H1 (cell line): ENCODE data around the gene CAMK2A. TPM values are rescaled to one million over a fixed set of nuclear protein-coding genes. Genes with fewer than 3 reads are reported as not detected.
A peak's percentile ranks its signal among the peaks of the same experiment; 100 is the strongest.

ENCODE experiments used
- CTCF ChIA-PET: fragments of 300-600 bp; sonication (Branson Sonifier 250); formaldehyde crosslinking; loops from one replicate; lab custom pipeline; 2021; ENCODE audit not compliant: partially characterized antibody; lab: Charles Lee
- POLR2A ChIA-PET: fragments of 300-600 bp; sonication (Branson Sonifier 250); formaldehyde crosslinking; loops from one replicate; lab custom pipeline; 2021; ENCODE audit warnings: inconsistent platforms; ENCODE audit not compliant: partially characterized antibody; lab: Charles Lee
- DNase-seq, 2 experiments: peaks; one replicate each; pipeline versions ENCODE4 v3.0.0 to v3.0.0-alpha.2; 2010 to 2022; ENCODE audit warnings: low spot score in 2 of 2, low read depth in 1 of 2, mixed read lengths in 1 of 2
- FAIRE-seq: peaks from 2 replicates; lab custom pipeline; 2011; peaks lifted over from hg19 to GRCh38; lab: Jason Lieb, UNC
- H2AFZ ChIP-seq: 2 replicates; pipeline ENCODE4 v1.8.1; 2012; ENCODE audit warnings: low read length, inconsistent platforms
- H2AK5ac ChIP-seq: 2 replicates; pipeline ENCODE4 v1.6.1; 2013; ENCODE audit warnings: low read depth, low read length
- H2BK120ac ChIP-seq: replicated peaks from 2 replicates; pipeline ENCODE3; 2013; ENCODE audit warnings: low read depth, low read length, inconsistent platforms
- H2BK12ac ChIP-seq: 2 replicates; pipeline ENCODE4 v1.6.1; 2013; ENCODE audit warnings: low read depth, low read length
- H2BK15ac ChIP-seq: 2 replicates; pipeline ENCODE4 v1.6.1; 2013; ENCODE audit warnings: low read length
- H2BK20ac ChIP-seq: 2 replicates; pipeline ENCODE4 v1.6.1; 2013; ENCODE audit warnings: low read length
- H2BK5ac ChIP-seq: 2 replicates; pipeline ENCODE4 v1.6.1; 2013; ENCODE audit warnings: low read depth, low read length
- H3K14ac ChIP-seq: 2 replicates; pipeline ENCODE4 v1.6.1; 2013; ENCODE audit warnings: inconsistent platforms; ENCODE audit not compliant: insufficient read length
- H3K18ac ChIP-seq: 2 replicates; pipeline ENCODE4 v1.6.1; 2013; ENCODE audit warnings: low read length; ENCODE audit errors: extremely low read depth
- H3K23ac ChIP-seq: 2 replicates; pipeline ENCODE4 v1.6.1; 2013; ENCODE audit warnings: inconsistent platforms; ENCODE audit not compliant: insufficient read length
- H3K23me2 ChIP-seq: 2 replicates; pipeline ENCODE4 v1.6.1; 2013; ENCODE audit warnings: low read depth, low read length
- H3K27ac ChIP-seq: 2 replicates; pipeline ENCODE4 v1.6.1; 2011; ENCODE audit warnings: low read depth, low read length, inconsistent platforms
- H3K27me3 ChIP-seq, 4 experiments: replicated peaks in 1 of 4; 1 replicate in 1 of 4; 2 replicates in 3 of 4; pipeline versions ENCODE4 v1.6.1 to v1.8.1; 2011 to 2013; ENCODE audit warnings: low read length in 3 of 4, mild to moderate bottlenecking in 3 of 4, inconsistent platforms in 2 of 4, mixed read lengths in 2 of 4, moderate library complexity in 1 of 4; ENCODE audit not compliant: control insufficient read depth in 3 of 4, insufficient read depth in 3 of 4; ENCODE audit errors: extremely low read depth in 1 of 4
- H3K36me3 ChIP-seq, 4 experiments: 2 replicates each; pipeline versions ENCODE4 v1.6.1 to v1.8.1; 2011 to 2013; ENCODE audit warnings: mild to moderate bottlenecking in 4 of 4, low read length in 3 of 4, moderate library complexity in 2 of 4, control low read depth in 1 of 4, inconsistent platforms in 1 of 4; ENCODE audit not compliant: insufficient read depth in 4 of 4, control insufficient read depth in 2 of 4
- H3K4ac ChIP-seq: replicated peaks from 2 replicates; pipeline ENCODE3; 2013; ENCODE audit warnings: low read length, low read depth, mixed read lengths, inconsistent platforms; ENCODE audit not compliant: insufficient read length
- H3K4me1 ChIP-seq, 4 experiments: replicated peaks in 1 of 4; 1 replicate in 1 of 4; 2 replicates in 3 of 4; pipeline versions ENCODE4 v1.6.1 to v1.8.1; 2011 to 2013; ENCODE audit warnings: low read length in 3 of 4, inconsistent platforms in 2 of 4, mixed read lengths in 1 of 4; ENCODE audit not compliant: insufficient read depth in 4 of 4, control insufficient read depth in 3 of 4
- H3K4me2 ChIP-seq, 2 experiments: 2 replicates each; pipeline versions ENCODE4 v1.6.1 to v1.8.1; 2011 to 2013; ENCODE audit warnings: low read depth in 2 of 2, low read length in 2 of 2, control low read depth in 1 of 2, inconsistent platforms in 1 of 2, mild to moderate bottlenecking in 1 of 2; ENCODE audit not compliant: insufficient read depth in 1 of 2
- H3K4me3 ChIP-seq, 4 experiments: fragments of 200-600, 300-600 bp in 1 of 4; sonication (generic), shearing (Covaris generic), sonication (Bioruptor Twin) in 1 of 4; 2 replicates each; pipeline versions ENCODE4 v1.5.1 to v1.8.1; 2011 to 2016; ENCODE audit warnings: low read length in 4 of 4, low read depth in 3 of 4, control low read depth in 2 of 4, inconsistent platforms in 2 of 4, mild to moderate bottlenecking in 2 of 4, mixed read lengths in 1 of 4, moderate library complexity in 1 of 4; ENCODE audit not compliant: insufficient read depth in 2 of 4; ENCODE audit errors: extremely low read depth in 1 of 4
- H3K56ac ChIP-seq: replicated peaks from 2 replicates; pipeline ENCODE3; 2013; ENCODE audit warnings: low read depth, mild to moderate bottlenecking, mixed read lengths, low read length, inconsistent platforms; ENCODE audit not compliant: insufficient read length
- H3K79me1 ChIP-seq: 2 replicates; pipeline ENCODE4 v1.6.1; 2013; ENCODE audit warnings: low read depth, low read length, control low read depth
- H3K79me2 ChIP-seq, 2 experiments: 2 replicates each; pipeline versions ENCODE4 v1.6.1 to v1.8.1; 2012 to 2013; ENCODE audit warnings: low read length in 2 of 2, mild to moderate bottlenecking in 2 of 2, inconsistent platforms in 1 of 2; ENCODE audit not compliant: insufficient read depth in 2 of 2, control insufficient read depth in 1 of 2
- H3K9ac ChIP-seq, 4 experiments: replicated peaks in 1 of 4; 1 replicate in 1 of 4; 2 replicates in 3 of 4; pipeline versions ENCODE4 v1.6.1 to v1.8.1; 2011 to 2013; ENCODE audit warnings: low read depth in 3 of 4, low read length in 3 of 4, control low read depth in 2 of 4, mild to moderate bottlenecking in 2 of 4, moderate library complexity in 2 of 4, inconsistent platforms in 1 of 4; ENCODE audit errors: extremely low read depth in 1 of 4
- H3K9me3 ChIP-seq, 2 experiments: 2 replicates each; pipeline versions ENCODE4 v1.6.1 to v1.8.1; 2012 to 2013; ENCODE audit warnings: mild to moderate bottlenecking in 2 of 2, moderate library complexity in 2 of 2, control low read depth in 1 of 2, inconsistent platforms in 1 of 2, low read depth in 1 of 2, low read length in 1 of 2, mixed read lengths in 1 of 2; ENCODE audit not compliant: insufficient read depth in 2 of 2
- H4K20me1 ChIP-seq, 2 experiments: replicated peaks in 1 of 2; 2 replicates each; pipeline versions ENCODE3 to v1.8.1; 2011 to 2013; ENCODE audit warnings: inconsistent platforms in 2 of 2, low read length in 2 of 2, mild to moderate bottlenecking in 1 of 2; ENCODE audit not compliant: insufficient read depth in 2 of 2, control insufficient read depth in 1 of 2
- H4K5ac ChIP-seq: 2 replicates; pipeline ENCODE4 v1.6.1; 2013; ENCODE audit warnings: low read length, low read depth, mixed read lengths, inconsistent platforms; ENCODE audit not compliant: insufficient read length
- H4K8ac ChIP-seq: 2 replicates; pipeline ENCODE4 v1.8.0; 2013; ENCODE audit warnings: mild to moderate bottlenecking, moderate library complexity, low read length, inconsistent platforms; ENCODE audit not compliant: insufficient read depth; ENCODE audit errors: extremely low read depth
- H4K91ac ChIP-seq: replicated peaks from 2 replicates; pipeline ENCODE3; 2013; ENCODE audit warnings: low read length, mixed read lengths, inconsistent platforms; ENCODE audit not compliant: insufficient read length
- CBX5 ChIP-seq: fragments of 300-800, 300-1000 bp; sonication (generic); IDR thresholded peaks from 2 replicates; pipeline ENCODE4 v1.7.1; 2016; ENCODE audit warnings: antibody characterized with exemption, low read length, low read depth
- EZH2 ChIP-seq: fragments of 200-600 bp; sonication (generic); IDR thresholded peaks from 2 replicates; pipeline ENCODE4 v1.7.1; 2012; ENCODE audit warnings: low read depth, mild to moderate bottlenecking, moderate library complexity, low read length, inconsistent platforms; ENCODE audit not compliant: severe bottlenecking
- GABPA ChIP-seq: IDR thresholded peaks from 2 replicates; pipeline ENCODE4 v1.6.1; 2011; ENCODE audit warnings: mild to moderate bottlenecking, low read length, moderate library complexity, borderline replicate concordance; ENCODE audit not compliant: insufficient read depth
- POLR2AphosphoS5 ChIP-seq: IDR thresholded peaks from 2 replicates; pipeline ENCODE4 v1.6.1; 2011; ENCODE audit warnings: low read depth, low read length
- RAD21 ChIP-seq, 2 experiments: IDR thresholded peaks in 1 of 2; conservative IDR thresholded peaks in 1 of 2; 2 replicates each; pipeline ENCODE4 v1.6.1; 2011; ENCODE audit warnings: low read depth in 2 of 2, low read length in 2 of 2, improper control_type of control experiment in 1 of 2, inconsistent platforms in 1 of 2, mild to moderate bottlenecking in 1 of 2, moderate library complexity in 1 of 2
- TAF1 ChIP-seq: IDR thresholded peaks from 2 replicates; pipeline ENCODE4 v1.6.1; 2011; ENCODE audit warnings: mild to moderate bottlenecking, low read depth, low read length
- WGBS, 2 experiments: shearing (Covaris generic) in 1 of 2; methylation state at CpG; one replicate each; pipeline versions ENCODE4 v1.1.6 to v1.1.7; 2013 to 2015; ENCODE audit warnings: low lambda C conversion rate in 2 of 2, mixed read lengths in 2 of 2, inconsistent platforms in 1 of 2, low coverage in 1 of 2, missing lambda C conversion rate in 1 of 2; ENCODE audit not compliant: insufficient replicate concordance in 2 of 2, insufficient coverage in 1 of 2, insufficient read length in 1 of 2; ENCODE audit errors: extremely low coverage in 1 of 2, missing lambda C conversion rate in 1 of 2; 5-methylcytosine and 5-hydroxymethylcytosine counted together
- polyA plus RNA-seq, 7 experiments: library from polyadenylated mRNA; depleted of rRNA in 3 of 7; stranded (reverse) in 5 of 7; unstranded in 2 of 7; fragments of >200 nt in 5 of 7; fragments of 200-250 nt in 2 of 7; gene quantifications; 1 replicate in 5 of 7; 2 replicates in 1 of 7; 4 replicates in 1 of 7; pipeline versions ENCODE4 v1.2.1 to v1.2.3, GENCODE V29; 2011 to 2013; ENCODE audit warnings: missing spikeins in 2 of 7, mixed read lengths in 2 of 7
- total RNA-seq: library from RNA; stranded (reverse); fragmentation: NEBNext Ultra II Directional; extraction: Animal tissue kit (Norgen Biotek cat#: 25700); gene quantifications from 2 replicates; pipeline ENCODE4 v1.2.1, GENCODE V29; 2021
- TF ChIP-seq, protein P1 (sequence below), 3 experiments: IDR thresholded peaks; 1 replicate in 2 of 3; 2 replicates in 1 of 3; pipeline versions ENCODE4 v1.5.1 to v1.6.1; 2011; ENCODE audit warnings: low read length in 3 of 3, mild to moderate bottlenecking in 3 of 3, inconsistent platforms in 2 of 3, low read depth in 1 of 3, moderate library complexity in 1 of 3; ENCODE audit not compliant: insufficient read depth in 1 of 3; ENCODE audit errors: control extremely low read depth in 1 of 3

The CAMK2A gene
- total and polyA plus RNA-seq, 2 of the 8 experiments (the other 6 are each of a cell fraction or from before 2014, with no cell fraction given): 0.20 to 0.28 TPM

DNA sequence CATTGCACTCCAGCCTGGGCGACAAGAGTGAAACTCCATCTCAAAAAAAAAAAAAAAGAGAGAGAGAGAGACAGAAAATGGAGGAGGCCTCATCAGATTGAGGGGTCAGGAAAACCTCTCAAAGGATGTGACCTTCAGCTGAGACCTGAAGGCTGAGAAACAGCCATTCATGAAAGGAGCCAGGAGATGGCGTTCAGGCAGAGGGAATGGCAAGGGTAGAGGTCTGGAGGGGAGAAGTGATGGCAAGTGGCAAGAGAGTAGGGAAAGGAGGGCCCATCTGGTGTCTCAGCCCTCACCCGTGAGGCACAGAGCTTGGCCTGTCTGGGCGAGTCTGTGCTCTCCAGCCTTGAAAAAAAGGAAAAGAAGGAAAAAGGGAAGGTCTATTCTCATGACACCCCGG lies 17.0 kb downstream of the CAMK2A start:
- Histone ChIP-seq H2BK20ac (no peak overlapping the region), H3K4me2 (no peak overlapping the region), H3K36me3 (no peaks in the 10 kb centered on the region), H2BK15ac (no peak overlapping the region), H4K91ac (no peak overlapping the region), H4K5ac (no peak overlapping the region), H3K27me3 (peaks cover 0 to 2% (median 0%) of the 10 kb centered on the region in 4 experiments; a peak in 1 of 7 replicates), H2AK5ac (no peak overlapping the region), H2BK5ac (no peak overlapping the region), H2AFZ (no peak overlapping the region), H2BK12ac (0 out of 2 replicates have a peak overlapping the region, but pooled peaks have one; percentile 21), H3K4me1 (peaks cover 0 to 12% (median under 1%) of the 10 kb centered on the region in 4 experiments; a peak in 3 of 7 replicates), H3K9me3 (no peaks in the 10 kb centered on the region), H3K4ac (no peak overlapping the region), H3K79me2 (no peaks in the 10 kb centered on the region), H3K9ac (no peak overlapping the region), H3K23me2 (0 out of 2 replicates have a peak, but pooled peaks cover 2% of the 10 kb centered on the region), H4K8ac (no peak overlapping the region), H3K79me1 (no peaks in the 10 kb centered on the region), H3K27ac (no peak overlapping the region), H4K20me1 (no peaks in the 10 kb centered on the region), H3K4me3 (no peak overlapping the region), H3K18ac (no peak overlapping the region), H3K14ac (no peak overlapping the region), H2BK120ac (no peak overlapping the region), H3K23ac (no peak overlapping the region), H3K56ac (no peak overlapping the region)
- ChIA-PET CTCF (interaction anchor here (0.7 to 2.9 kb wide), 13 partner anchors 11 to 209 kb away, joined by 3 to 16 read pairs (median 4); no protein-coding TSS in a partner anchor), POLR2A (interaction anchor here (0.7 to 2.2 kb wide), 3 partner anchors 31 to 77 kb away, joined by 3 to 7 read pairs (median 3); no protein-coding TSS in a partner anchor)
- TF ChIP-seq, protein P1, sequence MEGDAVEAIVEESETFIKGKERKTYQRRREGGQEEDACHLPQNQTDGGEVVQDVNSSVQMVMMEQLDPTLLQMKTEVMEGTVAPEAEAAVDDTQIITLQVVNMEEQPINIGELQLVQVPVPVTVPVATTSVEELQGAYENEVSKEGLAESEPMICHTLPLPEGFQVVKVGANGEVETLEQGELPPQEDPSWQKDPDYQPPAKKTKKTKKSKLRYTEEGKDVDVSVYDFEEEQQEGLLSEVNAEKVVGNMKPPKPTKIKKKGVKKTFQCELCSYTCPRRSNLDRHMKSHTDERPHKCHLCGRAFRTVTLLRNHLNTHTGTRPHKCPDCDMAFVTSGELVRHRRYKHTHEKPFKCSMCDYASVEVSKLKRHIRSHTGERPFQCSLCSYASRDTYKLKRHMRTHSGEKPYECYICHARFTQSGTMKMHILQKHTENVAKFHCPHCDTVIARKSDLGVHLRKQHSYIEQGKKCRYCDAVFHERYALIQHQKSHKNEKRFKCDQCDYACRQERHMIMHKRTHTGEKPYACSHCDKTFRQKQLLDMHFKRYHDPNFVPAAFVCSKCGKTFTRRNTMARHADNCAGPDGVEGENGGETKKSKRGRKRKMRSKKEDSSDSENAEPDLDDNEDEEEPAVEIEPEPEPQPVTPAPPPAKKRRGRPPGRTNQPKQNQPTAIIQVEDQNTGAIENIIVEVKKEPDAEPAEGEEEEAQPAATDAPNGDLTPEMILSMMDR (IDR thresholded peaks at IDR 0.05; ENCODE audit: control extremely low read depth in 1 of 3, insufficient read depth in 1 of 3, low read depth in 1 of 3, low read length in 3 of 3): peak in 2 of 3 experiments; percentile 86 to 87; a peak in 3 of 4 replicates
- TF ChIP-seq POLR2AphosphoS5: no peak
- TF ChIP-seq RAD21 (IDR thresholded peaks at IDR 0.05 in 1 of 2, conservative IDR thresholded peaks at IDR 0.05 in 1 of 2; ENCODE audit: low read depth in 2 of 2, low read length in 2 of 2): peak; percentile 94 to 96
- no peak for TF ChIP-seq EZH2
- TF ChIP-seq CBX5: no peak
- TF ChIP-seq TAF1: no peak
- TF ChIP-seq GABPA: no peak
- peak in 1 of 2 experiments; percentile 33 for DNase-seq
- peak; percentile 87 for FAIRE-seq
- WGBS, 2 experiments: 65% methylated on average over 4 of the region's 5 CpGs; no CpG with 5 or more reads in 1 of the 2 experiments
